Anterior cingulate cortex (tissue), 58 donors: ENCODE data around the gene INPP1.
"Not testable (repeated sequence)": the region's sequence is repeated elsewhere in the genome, so short reads cannot be mapped to it uniquely, and the experiment has no call there.

ENCODE experiments used
- DNase-seq, 58 donors: peaks; one replicate each; lab custom pipeline; 2025; lab: John Stamatoyannopoulos, UW

The INPP1 gene

GRCh38 chr2:190328573-190329147, 14.7 kb upstream of the INPP1 start:
- no peak for DNase-seq

GRCh38 chr2:190333395-190333794, 10.0 kb upstream of the INPP1 start:
- no peak for DNase-seq

GRCh38 chr2:190333928-190334327, 9.5 kb upstream of the INPP1 start:
- DNase-seq = no peak

- no peak for DNase-seq
Measured at GRCh38 chr2:190334479-190335224, 8.7 kb upstream of the INPP1 start.

- no peak for DNase-seq
Measured at GRCh38 chr2:190335225-190335559, 8.2 kb upstream of the INPP1 start.

GRCh38 chr2:190335584-190335983, 7.8 kb upstream of the INPP1 start:
- DNase-seq = not testable (repeated sequence)

GRCh38 chr2:190336420-190336819, 7.0 kb upstream of the INPP1 start:
- no peak for DNase-seq

GRCh38 chr2:190338453-190338852, 4.9 kb upstream of the INPP1 start:
- DNase-seq = no peak

- DNase-seq = no peak
Measured at GRCh38 chr2:190339394-190339793, 4.0 kb upstream of the INPP1 start.

GRCh38 chr2:190340369-190340768, 3.0 kb upstream of the INPP1 start:
- DNase-seq = peak in 3 of 58 donors; percentile 17 to 26 (median 21)

- DNase-seq = no peak
Measured at GRCh38 chr2:190342611-190343010, 778 bp upstream of the INPP1 start.

- peak in 1 of 58 donors; percentile 57 for DNase-seq
Measured at GRCh38 chr2:190343089-190343535, 277 bp upstream of the INPP1 start.

GRCh38 chr2:190344276-190344827, 963 bp downstream of the INPP1 start:
- peak in 33 of 58 donors; percentile 33 to 80 (median 55) for DNase-seq

- peak in 1 of 58 donors; percentile 26 for DNase-seq
Measured at GRCh38 chr2:190350371-190350770, 7.0 kb downstream of the INPP1 start.

GRCh38 chr2:190351955-190352354, 8.6 kb downstream of the INPP1 start:
- DNase-seq = no peak

GRCh38 chr2:190352668-190353536, 9.5 kb downstream of the INPP1 start:
- peak in 15 of 58 donors; percentile 15 to 70 (median 41) for DNase-seq

- no peak for DNase-seq
Measured at GRCh38 chr2:190353537-190353899, 10.1 kb downstream of the INPP1 start.

- peak in 2 of 58 donors; percentile 10 to 15 for DNase-seq
Measured at GRCh38 chr2:190354003-190354690, 10.8 kb downstream of the INPP1 start.

- peak in 1 of 58 donors; percentile 23 for DNase-seq
Measured at GRCh38 chr2:190355968-190356644, 12.7 kb downstream of the INPP1 start.

- no peak for DNase-seq
Measured at GRCh38 chr2:190357600-190357999, 14.2 kb downstream of the INPP1 start.
